ENCODE measurements around the gene VRK1.

VRK1 gene

GRCh38 chr14:96928779-96929380 is 131.7 kb downstream of the VRK1 start:
- no peak for DNase-seq

- no peak for DNase-seq
These were observed 132.8 kb downstream of the VRK1 start for GRCh38 chr14:96929950-96930349.

DNA sequence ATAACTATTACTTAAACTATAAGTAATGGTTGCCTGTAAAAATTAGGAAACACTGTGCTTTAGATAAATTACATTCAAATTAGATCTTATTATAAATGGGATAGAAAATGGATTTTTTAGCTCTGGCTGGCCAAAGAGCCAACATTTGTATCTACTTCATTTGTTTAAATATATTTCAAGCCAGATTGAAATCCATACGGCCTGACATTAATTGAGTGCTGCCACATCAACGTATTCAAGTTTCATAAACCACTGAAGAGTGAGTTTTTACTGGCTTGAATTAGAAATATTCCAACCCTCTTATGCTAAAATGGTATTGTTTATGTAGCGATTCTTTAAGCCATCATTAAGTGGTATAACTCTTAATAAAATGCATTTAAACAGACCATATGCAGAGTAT is 133.3 kb downstream of the VRK1 start:
- DNase-seq = no peak
